Measurements from ENCODE around the gene DGKB.

Gene DGKB

GRCh38 chr7:14209896-14210484, 692.6 kb downstream of the DGKB start:
- no peak for DNase-seq (ENCODE audit: low spot score)

- DNase-seq (ENCODE audit: low spot score) = no peak
These were observed 694.8 kb downstream of the DGKB start for GRCh38 chr7:14207711-14208110.

DNA sequence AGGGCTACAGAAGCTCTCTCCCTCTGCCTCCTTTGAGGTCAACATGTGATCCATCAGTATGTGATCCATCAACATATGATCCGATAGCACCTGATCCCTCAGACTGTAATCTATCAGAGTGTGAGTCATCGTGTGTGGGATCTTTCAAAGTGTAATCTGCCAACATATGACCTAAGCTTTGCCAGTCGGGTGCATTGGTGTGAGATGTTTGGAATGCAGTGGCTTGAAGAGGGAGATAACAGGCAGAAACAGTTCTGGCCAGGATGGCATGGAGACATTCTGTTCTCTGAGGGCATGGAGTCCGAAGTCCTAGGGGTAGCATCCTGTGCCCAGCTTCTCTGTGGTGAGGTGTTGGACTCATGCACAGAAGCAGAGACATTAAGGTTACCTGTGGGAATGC, 695.4 kb downstream of the DGKB start:
- DNase-seq (ENCODE audit: low spot score) = no peak

- no peak for DNase-seq (ENCODE audit: low spot score)
These were observed 696.4 kb downstream of the DGKB start for GRCh38 chr7:14206121-14206520.

DNA sequence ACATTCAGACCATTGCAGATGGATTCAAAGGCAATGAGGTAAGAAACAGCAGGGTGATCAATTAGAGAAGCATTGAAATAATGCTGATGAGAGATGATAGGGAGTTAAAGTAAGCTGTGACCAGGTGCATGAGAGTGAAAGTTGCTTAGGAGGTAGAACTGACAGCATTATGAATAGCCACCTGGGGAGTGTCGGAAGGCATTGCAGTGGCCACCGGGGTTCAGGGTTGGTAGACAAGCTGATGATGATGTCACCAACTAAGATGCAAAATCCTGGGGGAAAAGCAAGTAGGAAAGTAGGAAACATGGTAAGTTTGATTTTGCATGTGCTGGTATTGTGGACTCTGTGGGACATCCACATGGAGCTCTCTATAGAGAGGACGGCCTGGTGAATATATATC, 701.2 kb downstream of the DGKB start:
- no peak for DNase-seq (ENCODE audit: low spot score)

GRCh38 chr7:14199336-14199735, 703.2 kb downstream of the DGKB start:
- no peak for DNase-seq (ENCODE audit: low spot score)

GRCh38 chr7:14197280-14197679, 705.3 kb downstream of the DGKB start:
- DNase-seq (ENCODE audit: low spot score) = no peak

DNA sequence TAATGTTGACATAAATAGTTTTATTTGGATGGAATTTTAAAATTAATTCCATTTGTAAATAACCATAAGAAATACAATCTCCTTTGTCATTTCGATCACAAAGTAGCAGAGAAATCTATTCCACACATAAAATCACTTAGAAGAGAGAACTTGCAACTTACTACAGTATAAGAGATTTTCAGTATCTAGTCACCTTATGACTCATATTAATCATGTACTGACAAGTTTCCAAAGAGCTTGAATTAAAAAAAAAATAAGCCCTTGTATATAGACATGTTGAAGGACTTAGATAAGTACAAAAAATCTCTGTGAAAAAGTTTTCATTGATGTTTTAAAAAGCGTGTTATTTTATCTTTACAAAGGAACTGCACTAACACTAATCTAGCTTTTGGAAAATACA, 706.0 kb downstream of the DGKB start:
- no peak for DNase-seq (ENCODE audit: low spot score)

DNA sequence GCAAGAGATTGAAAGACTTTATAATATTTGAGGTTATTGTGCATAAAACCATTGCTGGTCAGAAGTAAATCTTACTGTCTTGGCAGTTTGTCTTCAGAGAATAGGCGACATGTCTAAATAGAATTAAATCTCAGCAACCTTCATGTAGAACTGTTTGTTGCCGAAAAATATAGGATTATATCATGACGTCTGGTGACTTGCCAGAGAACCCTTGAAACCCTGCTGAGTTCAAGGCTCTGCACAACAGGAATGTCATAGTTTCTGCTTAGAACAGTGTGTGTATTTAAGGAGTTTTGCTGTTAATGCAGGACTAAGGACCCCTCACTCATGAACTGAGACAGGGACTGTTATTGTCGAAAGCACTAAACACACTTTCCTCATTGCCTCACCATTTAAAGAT, 706.7 kb downstream of the DGKB start:
- DNase-seq (ENCODE audit: low spot score) = no peak

GRCh38 chr7:14195079-14195478, 707.5 kb downstream of the DGKB start:
- no peak for DNase-seq (ENCODE audit: low spot score)

DNA sequence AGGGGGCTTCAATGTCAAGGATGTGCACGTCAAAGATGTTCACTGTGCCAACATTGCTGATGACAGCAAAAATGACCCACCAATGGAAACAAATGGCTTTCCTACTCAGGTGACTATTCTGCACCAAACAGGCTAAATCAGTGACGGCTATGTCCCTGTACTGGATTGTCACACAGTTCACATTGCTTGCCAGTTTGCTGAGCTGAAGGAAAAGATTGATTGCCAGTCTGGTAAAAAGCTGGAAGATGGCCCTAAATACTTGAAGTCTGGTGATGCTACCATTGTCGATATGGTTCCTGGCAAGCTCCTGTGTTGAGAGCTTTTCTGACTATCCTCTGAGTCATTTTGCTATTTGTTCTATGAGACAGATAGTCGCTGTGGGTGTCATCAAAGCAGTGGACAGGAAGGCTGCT, 710.9 kb downstream of the DGKB start:
- no peak for DNase-seq (ENCODE audit: low spot score)

DNA sequence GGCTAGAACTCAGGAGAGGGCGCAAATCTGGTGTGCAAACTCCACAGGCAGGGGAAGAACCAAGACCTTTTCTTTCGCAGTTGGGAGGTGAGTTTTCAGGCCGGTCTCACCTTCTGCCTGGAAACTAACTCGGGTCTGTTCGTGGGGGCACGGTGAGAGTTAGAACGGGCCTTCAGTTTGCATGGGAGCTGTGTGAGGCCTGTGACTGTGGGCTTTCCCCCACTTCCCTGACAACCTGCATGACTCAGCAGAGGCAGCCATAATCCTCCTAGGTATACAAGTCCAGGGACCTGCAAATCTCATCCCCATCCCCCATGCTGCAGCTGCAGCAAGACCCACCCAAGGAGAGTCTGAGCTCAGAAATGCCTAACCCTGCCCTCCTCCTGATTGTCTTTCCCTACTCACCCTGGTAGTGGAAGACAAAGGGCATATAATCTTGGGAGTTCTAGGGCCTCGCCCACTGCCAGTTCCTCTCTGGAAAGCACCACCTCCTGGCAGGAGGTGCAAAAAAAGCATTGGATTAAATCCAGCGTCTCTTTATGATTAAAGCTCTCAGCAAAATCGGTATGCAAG, 718.2 kb downstream of the DGKB start:
- DNase-seq (ENCODE audit: low spot score) = no peak

DNA sequence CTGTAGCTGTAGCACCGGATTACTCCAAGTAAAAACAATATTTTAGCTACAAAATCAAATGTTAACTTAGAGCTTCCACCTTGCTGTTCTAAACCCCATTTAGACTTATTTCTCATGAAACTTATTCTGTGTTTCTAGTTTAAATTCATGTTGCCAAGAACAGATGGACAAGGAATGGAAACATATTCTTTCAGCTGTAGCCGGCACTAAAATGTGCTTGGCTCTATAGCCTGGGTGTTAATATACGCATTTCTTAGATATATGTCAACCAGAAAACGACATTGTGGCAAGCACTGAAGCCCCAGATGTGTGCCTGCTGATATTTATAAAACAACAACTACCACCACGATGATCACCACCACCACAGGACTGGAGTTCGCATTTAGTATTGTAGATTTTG, 722.8 kb downstream of the DGKB start:
- no peak for DNase-seq (ENCODE audit: low spot score)

GRCh38 chr7:14177876-14178275, 724.7 kb downstream of the DGKB start:
- DNase-seq (ENCODE audit: low spot score) = no peak

- DNase-seq (ENCODE audit: low spot score) = no peak
These were observed 731.7 kb downstream of the DGKB start for GRCh38 chr7:14170872-14171271.

GRCh38 chr7:14158111-14158510, 744.4 kb downstream of the DGKB start:
- DNase-seq (ENCODE audit: low spot score) = no peak

DNA sequence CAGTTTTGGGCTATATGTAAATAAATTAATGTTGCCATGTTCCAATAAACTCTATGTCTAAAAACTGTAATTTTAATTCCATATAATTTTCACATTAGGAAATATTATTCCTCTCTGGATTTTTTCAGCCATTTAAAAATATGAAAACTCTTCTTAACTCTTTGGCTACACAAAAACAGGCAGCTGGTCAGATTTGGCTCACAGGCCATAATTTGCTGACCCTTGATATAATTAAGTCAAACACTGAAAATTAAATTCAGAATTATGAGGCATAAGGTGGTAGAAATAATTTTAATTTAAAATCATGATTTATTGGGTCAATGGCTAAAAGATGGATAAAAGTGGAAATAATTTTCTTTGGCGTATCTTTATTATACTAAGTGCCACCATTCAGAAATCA, 746.1 kb downstream of the DGKB start:
- no peak for DNase-seq (ENCODE audit: low spot score)

DNA sequence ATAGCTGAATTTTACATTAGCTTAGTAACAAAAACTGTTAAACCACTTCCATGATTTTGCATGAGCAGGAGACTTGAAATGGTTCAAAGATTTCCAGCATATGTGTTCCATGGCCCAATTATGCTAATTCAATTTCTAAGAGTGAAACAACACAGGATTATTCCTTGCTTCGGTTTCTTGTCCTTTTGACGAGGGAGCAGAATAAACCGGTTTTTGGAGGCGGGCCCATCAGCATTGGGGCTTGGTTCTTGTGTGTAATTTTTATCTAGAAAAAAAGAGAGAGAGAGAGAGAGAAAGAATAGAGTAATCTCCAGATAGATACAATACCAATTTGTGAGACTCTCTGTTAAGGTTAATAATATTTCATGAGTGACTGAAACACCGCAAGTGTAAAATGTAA, 753.6 kb downstream of the DGKB start:
- no peak for DNase-seq (ENCODE audit: low spot score)

DNA sequence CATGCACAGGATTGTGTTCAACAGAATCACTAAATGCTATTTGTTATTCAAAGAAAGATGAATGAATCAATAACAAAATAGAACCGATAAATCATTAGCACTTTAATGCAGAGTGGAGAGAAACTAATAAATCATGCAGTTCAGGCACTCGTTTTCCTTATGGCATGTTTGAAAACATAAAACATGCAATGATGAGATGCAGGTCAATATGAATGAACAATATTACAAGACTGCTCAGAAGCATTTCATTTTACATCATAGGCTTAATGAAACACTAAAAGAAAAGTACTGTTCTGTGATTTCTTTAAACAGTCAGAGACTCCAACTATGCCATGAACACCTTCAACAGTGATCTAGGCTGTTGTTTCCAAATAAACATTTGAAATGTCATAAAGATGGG, 755.0 kb downstream of the DGKB start:
- DNase-seq (ENCODE audit: low spot score) = no peak

DNA sequence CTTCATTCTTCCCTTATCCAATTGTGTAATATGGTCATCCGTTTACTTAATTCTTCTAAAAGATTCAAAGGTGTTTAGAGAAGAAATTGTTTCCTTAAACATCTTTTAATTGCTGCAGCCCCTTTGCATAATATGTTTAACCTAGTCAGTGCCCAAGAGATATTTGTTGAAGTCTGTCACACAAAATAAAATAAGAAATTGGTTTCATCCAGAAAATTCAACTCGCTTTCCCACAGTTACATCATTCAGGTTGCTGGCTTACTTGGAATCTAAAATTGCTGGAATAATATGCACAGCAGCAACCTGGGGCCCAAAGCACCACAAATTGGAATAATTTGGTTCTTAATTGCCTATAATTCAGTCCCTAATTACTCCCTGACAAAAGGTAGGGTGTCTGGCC, 758.0 kb downstream of the DGKB start:
- no peak for DNase-seq (ENCODE audit: low spot score)

- no peak for DNase-seq (ENCODE audit: low spot score)
These were observed 758.4 kb downstream of the DGKB start for GRCh38 chr7:14144109-14144508.

DNA sequence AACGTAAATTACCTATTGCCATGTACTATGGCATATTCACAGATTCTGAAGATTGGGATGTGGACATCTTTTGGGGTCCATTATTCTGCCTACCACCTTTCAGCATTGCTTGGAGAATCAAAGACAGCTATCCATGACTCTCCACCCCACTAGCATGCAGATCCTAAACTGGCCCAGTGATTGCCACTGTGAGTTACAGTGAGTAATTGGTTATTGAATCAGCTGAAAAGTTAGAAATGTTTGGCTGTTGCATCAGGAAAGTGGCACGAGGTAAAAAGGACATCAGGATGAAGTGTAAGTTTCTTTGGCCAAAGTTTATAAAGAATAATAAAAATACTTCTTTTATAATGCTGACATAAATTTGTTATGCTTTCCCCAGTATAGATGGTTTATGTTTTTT, 764.9 kb downstream of the DGKB start:
- DNase-seq (ENCODE audit: low spot score) = no peak

- DNase-seq (ENCODE audit: low spot score) = no peak
These were observed 768.8 kb downstream of the DGKB start for GRCh38 chr7:14133752-14134151.

DNA sequence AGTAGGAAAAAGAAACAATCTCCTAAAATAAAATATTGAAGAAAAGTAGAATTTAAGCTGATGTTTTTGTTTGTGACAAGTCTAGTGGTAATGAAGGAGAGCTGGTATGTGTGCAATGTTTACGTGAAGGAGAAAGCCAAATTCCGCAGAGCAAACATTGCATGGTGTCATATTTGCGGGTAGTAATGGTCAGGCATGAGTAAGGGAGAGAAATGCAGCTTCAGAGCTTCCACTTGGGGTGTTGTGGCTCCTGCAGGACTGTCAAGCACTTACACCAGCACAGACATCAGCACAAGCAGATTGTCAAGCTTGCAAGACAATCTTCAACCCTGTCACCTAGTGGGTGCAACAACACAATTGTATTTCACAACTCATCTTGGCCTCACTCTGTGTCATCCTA, 776.6 kb downstream of the DGKB start:
- no peak for DNase-seq (ENCODE audit: low spot score)

- DNase-seq (ENCODE audit: low spot score) = no peak
These were observed 777.8 kb downstream of the DGKB start for GRCh38 chr7:14124716-14125115.

All from CD4-positive, alpha-beta T cell treated with Interleukin-2 at 100 ng/mL for 4 hours (primary cell).